ENCODE results near the gene SAMHD1. TPM values are rescaled to one million over a fixed set of nuclear protein-coding genes. Genes with fewer than 3 reads are reported as not detected.
A peak's percentile ranks its signal among the peaks of the same experiment; 100 is the strongest.
"Not testable (repeated sequence)": the region's sequence is repeated elsewhere in the genome, so short reads cannot be mapped to it uniquely, and the experiment has no call there.

The SAMHD1 gene
- total RNA-seq, 2 experiments from 2014 or later, result 30.6 to 35.9 TPM

- ATAC-seq (peak; percentile 24), DNase-seq (peak; percentile 27)
- TF ChIP-seq CTCF (IDR thresholded peaks at IDR 0.05), result no peak
- H3K27me3 Mint-ChIP-seq, result no peaks in the 10 kb centered on the region
- no peak overlapping the region for H3K4me3 Mint-ChIP-seq
- H3K27ac Mint-ChIP-seq, result no peak overlapping the region
- ChIA-PET POLR2A (interaction anchor here (1.1 kb wide), 1 partner anchor 120 kb away, joined by 4 read pairs; no protein-coding TSS in a partner anchor), CTCF (interaction anchor here (1.1 kb wide), 1 partner anchor 24 kb away, joined by 3 read pairs; no protein-coding TSS in a partner anchor)
- peaks cover 8% of the 10 kb centered on the region for H3K9me3 Mint-ChIP-seq
- H3K4me1 Mint-ChIP-seq (ENCODE audit: low read depth), result peaks cover 47% of the 10 kb centered on the region
- H3K36me3 Mint-ChIP-seq (ENCODE audit: low read depth), result peaks cover 8% of the 10 kb centered on the region
- intact Hi-C loops (cut with micrococcal nuclease), result no loop called here
These were observed 23.2 kb upstream of the SAMHD1 start for GRCh38 chr20:36974660-36975059.

- intact Hi-C loops (cut with micrococcal nuclease), result no loop called here
- POLR2A ChIA-PET, result interaction anchor here (1.5 kb wide), 1 partner anchor 23 kb away, joined by 3 read pairs; no protein-coding TSS in a partner anchor
- ATAC-seq, result peak; percentile 55
- TF ChIP-seq CTCF (IDR thresholded peaks at IDR 0.05), result no peak
- H3K27me3 Mint-ChIP-seq, result no peaks in the 10 kb centered on the region
- no peak overlapping the region for H3K4me3 Mint-ChIP-seq
- peaks cover 14% of the 10 kb centered on the region for H3K36me3 Mint-ChIP-seq (ENCODE audit: low read depth)
- no peak for DNase-seq
- H3K9me3 Mint-ChIP-seq, result peaks cover 8% of the 10 kb centered on the region
- CTCF ChIA-PET, result no interaction called here
- H3K4me1 Mint-ChIP-seq (ENCODE audit: low read depth), result peaks cover 74% of the 10 kb centered on the region
- H3K27ac Mint-ChIP-seq, result peak overlapping the region; percentile 52
These were observed 19.6 kb upstream of the SAMHD1 start for GRCh38 chr20:36971103-36971502.

- Mint-ChIP-seq H3K27me3 (no peaks in the 10 kb centered on the region), H3K36me3 (ENCODE audit: low read depth) (peaks cover 14% of the 10 kb centered on the region), H3K4me3 (peak overlapping the region; percentile 38), H3K9me3 (peaks cover 8% of the 10 kb centered on the region), H3K27ac (peak overlapping the region; percentile 87), H3K4me1 (ENCODE audit: low read depth) (peaks cover 67% of the 10 kb centered on the region)
- ATAC-seq (peak; percentile 64), DNase-seq (peak; percentile 52)
- TF ChIP-seq CTCF (IDR thresholded peaks at IDR 0.05), result no peak
- ChIA-PET CTCF (no interaction called here), POLR2A (interaction anchor here (0.6 to 1.5 kb wide), 4 partner anchors 14 to 128 kb away, joined by 3 read pairs; no protein-coding TSS in a partner anchor)
- intact Hi-C loops (cut with micrococcal nuclease), result no loop called here
These were observed 18.1 kb upstream of the SAMHD1 start for GRCh38 chr20:36969478-36970186.

- Mint-ChIP-seq H3K4me1 (ENCODE audit: low read depth) (peaks cover 65% of the 10 kb centered on the region), H3K4me3 (peak overlapping the region; percentile 38), H3K27me3 (no peaks in the 10 kb centered on the region), H3K36me3 (ENCODE audit: low read depth) (peaks cover 14% of the 10 kb centered on the region), H3K9me3 (peaks cover 8% of the 10 kb centered on the region), H3K27ac (peak overlapping the region; percentile 87)
- POLR2A ChIA-PET, result interaction anchor here (0.9 to 1.1 kb wide), 2 partner anchors 13 to 74 kb away, joined by 3 read pairs; no protein-coding TSS in a partner anchor
- no peak for ATAC-seq
- no peak for TF ChIP-seq CTCF (IDR thresholded peaks at IDR 0.05)
- intact Hi-C loops (cut with micrococcal nuclease), result no loop called here
- no peak for DNase-seq
- CTCF ChIA-PET, result no interaction called here
These were observed 17.5 kb upstream of the SAMHD1 start for GRCh38 chr20:36969051-36969450.

GRCh38 chr20:36967636-36968035 lies 16.1 kb upstream of the SAMHD1 start:
- ATAC-seq (peak; percentile 45), DNase-seq (peak; percentile 32)
- Mint-ChIP-seq H3K4me3 (no peak overlapping the region), H3K27me3 (no peaks in the 10 kb centered on the region), H3K9me3 (peaks cover 11% of the 10 kb centered on the region), H3K4me1 (ENCODE audit: low read depth) (peaks cover 58% of the 10 kb centered on the region), H3K27ac (peak overlapping the region; percentile 56), H3K36me3 (ENCODE audit: low read depth) (peaks cover 18% of the 10 kb centered on the region)
- no peak for TF ChIP-seq CTCF (IDR thresholded peaks at IDR 0.05)
- POLR2A ChIA-PET, result interaction anchor here (0.6 kb wide), 1 partner anchor 48 kb away, joined by 3 read pairs; no protein-coding TSS in a partner anchor
- CTCF ChIA-PET, result interaction anchor here (0.7 to 1.3 kb wide), 3 partner anchors 9 to 97 kb away, joined by 3 read pairs; no protein-coding TSS in a partner anchor
- intact Hi-C loops (cut with micrococcal nuclease), result no loop called here

- H3K4me3 Mint-ChIP-seq; intact Hi-C loops (cut with micrococcal nuclease); H3K27me3 Mint-ChIP-seq; ATAC-seq; DNase-seq; H3K27ac Mint-ChIP-seq; POLR2A ChIA-PET: not testable (repeated sequence)
- CTCF ChIA-PET, result interaction anchor here (1.1 to 1.3 kb wide), 2 partner anchors 9 to 98 kb away, joined by 3 read pairs; no protein-coding TSS in a partner anchor
- Mint-ChIP-seq H3K36me3 (ENCODE audit: low read depth) (peaks cover 22% of the 10 kb centered on the region), H3K9me3 (peaks cover 17% of the 10 kb centered on the region), H3K4me1 (ENCODE audit: low read depth) (peaks cover 55% of the 10 kb centered on the region)
These were observed 15.5 kb upstream of the SAMHD1 start for GRCh38 chr20:36966965-36967364.

GRCh38 chr20:36962354-36962941 lies 10.9 kb upstream of the SAMHD1 start:
- peaks cover 10% of the 10 kb centered on the region for H3K9me3 Mint-ChIP-seq
- H3K27ac Mint-ChIP-seq; ATAC-seq; CTCF ChIA-PET; intact Hi-C loops (cut with micrococcal nuclease); POLR2A ChIA-PET; H3K4me3 Mint-ChIP-seq; H3K36me3 Mint-ChIP-seq (ENCODE audit: low read depth); H3K27me3 Mint-ChIP-seq: not testable (repeated sequence)
- H3K4me1 Mint-ChIP-seq (ENCODE audit: low read depth), result peaks cover 16% of the 10 kb centered on the region
- DNase-seq, result peak; percentile 38
